Sigmoid colon (tissue), 7 donors: ENCODE data around the gene SYNGR4. TPM values are rescaled to one million over a fixed set of nuclear protein-coding genes. Genes with fewer than 3 reads are reported as not detected.
A peak's percentile ranks its signal among the peaks of the same experiment; 100 is the strongest.

Source experiments
- DNase-seq: peaks from one replicate; pipeline ENCODE4 v3.0.0-alpha.2; 2019
- H3K27ac ChIP-seq, 4 donors: fragments of 200-600 bp; sonication (generic); one replicate each; pipeline ENCODE4 v1.5.1; 2016 to 2019; ENCODE audit warnings: mild to moderate bottlenecking in 1 of 4
- H3K27me3 ChIP-seq, 3 donors: fragments of 200-600 bp; sonication (generic); one replicate each; pipeline ENCODE4 v1.5.1; 2019; ENCODE audit warnings: mild to moderate bottlenecking in 1 of 3
- H3K36me3 ChIP-seq, 4 donors: fragments of 200-600 bp; sonication (generic); one replicate each; pipeline ENCODE4 v1.5.1; 2016 to 2019
- H3K4me1 ChIP-seq, 4 donors: fragments of 200-600 bp; sonication (generic); one replicate each; pipeline ENCODE4 v1.5.1; 2017 to 2019
- H3K4me3 ChIP-seq, 4 donors: fragments of 200-600 bp; sonication (generic); one replicate each; pipeline ENCODE4 v1.5.1; 2017 to 2019; ENCODE audit warnings: mild to moderate bottlenecking in 2 of 4, moderate library complexity in 1 of 4
- H3K9me3 ChIP-seq, 4 donors: fragments of 200-600 bp in 3 of 4; sonication (generic) in 3 of 4; one replicate each; pipeline versions ENCODE4 v1.5.1 to v1.6.1; 2013 to 2019
- EP300 ChIP-seq, 4 donors: sonication (generic); formaldehyde crosslinking; IDR thresholded peaks; one replicate each; pipeline ENCODE4 v1.6.1; 2017; ENCODE audit warnings: antibody characterized with exemption in 4 of 4
- POLR2A ChIP-seq, 2 donors: fragments of 450-650 bp; IDR thresholded peaks; one replicate each; pipeline ENCODE4 v1.6.1; 2016; ENCODE audit warnings: antibody characterized with exemption in 2 of 2, mild to moderate bottlenecking in 2 of 2, moderate library complexity in 2 of 2
- POLR2AphosphoS5 ChIP-seq, 4 donors: sonication (generic); formaldehyde crosslinking; IDR thresholded peaks; one replicate each; pipeline ENCODE4 v1.6.1; 2017; ENCODE audit warnings: antibody characterized with exemption in 4 of 4
- WGBS, 2 donors: extraction: QIAGEN DNeasy Blood & Tissue Kit; methylation state at CpG; one replicate each; pipeline ENCODE4 v1.1.7; 2013; 5-methylcytosine and 5-hydroxymethylcytosine counted together
- intact Hi-C: fragments of 100-400 bp; cut with DNase I; formaldehyde crosslinking; loops from one replicate; pipeline ENCODE4 v1.15.1; 2023
- polyA plus RNA-seq, 3 donors: library from polyadenylated mRNA; stranded (reverse); fragments of 200-250 nt; gene quantifications; one replicate each; pipeline ENCODE4 v1.2.3, GENCODE V29; 2013
- total RNA-seq, 4 donors: library from RNA; depleted of rRNA; stranded (reverse); fragments of >200 nt; gene quantifications; one replicate each; pipeline ENCODE4 v1.1.0, GENCODE V29; 2016
- TF ChIP-seq, protein P1 (sequence below), 4 experiments: fragments of 450-650 bp in 3 of 4; fragments of 200-600 bp in 1 of 4; IDR thresholded peaks; one replicate each; pipeline ENCODE4 v1.5.1; 2016 to 2019; ENCODE audit warnings: antibody characterized with exemption in 4 of 4, mild to moderate bottlenecking in 3 of 4, moderate library complexity in 2 of 4
- donor health status: healthy with polysubstance abuse.
- donor health status: Bipolar disorder and iron deficiency.
- donor health status: healthy.

SYNGR4 gene
- total and polyA plus RNA-seq, 7 donors: 0.25 TPM; not detected in 6

DNA sequence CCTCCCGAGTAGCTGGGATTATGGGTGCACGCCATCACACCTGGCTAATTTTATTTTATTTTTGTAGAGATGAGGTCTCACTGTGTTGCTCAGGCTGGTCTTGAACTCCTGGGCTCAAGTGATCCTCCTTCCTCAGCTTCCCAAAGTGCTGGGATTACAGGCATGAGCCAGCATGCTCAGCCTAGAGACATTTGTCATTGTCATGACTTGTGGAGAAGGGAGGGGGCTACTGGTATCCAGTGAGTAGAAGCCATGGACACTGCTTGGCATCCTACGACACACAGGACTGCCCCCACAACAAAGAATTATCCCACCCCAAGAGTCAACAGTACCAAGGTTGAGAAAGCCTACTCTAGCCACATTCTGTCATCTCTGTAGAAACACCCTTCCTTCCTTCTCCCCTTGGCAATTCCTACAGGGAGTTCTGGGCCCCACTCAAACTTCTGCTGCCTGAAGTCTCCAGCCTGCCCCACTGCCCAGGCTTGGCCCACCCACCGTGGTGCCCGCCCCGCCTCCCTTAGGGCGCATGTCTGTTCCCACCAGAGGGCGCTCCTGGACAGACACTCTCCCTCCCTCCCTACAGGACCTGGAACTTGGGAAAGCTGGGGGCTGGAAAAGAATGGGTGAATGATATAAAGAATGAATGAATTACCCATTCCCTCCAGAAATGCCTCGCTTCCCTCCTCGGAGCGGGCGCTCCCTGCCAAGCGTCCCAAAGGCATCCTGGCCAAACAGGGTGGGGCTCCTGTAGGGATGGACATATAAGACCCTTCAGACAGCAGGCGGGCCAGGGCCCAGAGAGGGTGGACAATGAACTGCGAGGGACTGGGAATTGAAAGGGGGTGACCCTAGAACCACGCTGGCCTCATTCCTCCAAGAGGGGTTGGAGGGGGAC, 44.3 kb upstream of the SYNGR4 start:
- 21 to 44% methylated on average over 16 of the region's 16 CpGs for WGBS, 2 donors
- peak; percentile 90 for DNase-seq

DNA sequence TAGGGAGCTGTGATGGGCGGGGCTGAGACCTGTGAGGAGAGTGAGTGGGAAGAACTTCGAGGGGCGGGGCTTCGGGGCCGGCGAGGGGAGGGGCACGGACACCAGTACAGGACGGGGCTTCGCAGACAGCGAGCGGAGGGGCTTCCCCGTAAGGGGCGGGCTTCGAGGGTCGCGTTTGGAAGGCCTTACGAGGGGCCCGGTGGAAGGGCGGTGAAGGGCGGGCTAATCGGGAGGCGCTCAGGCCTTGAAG, 42.9 kb upstream of the SYNGR4 start:
- TF ChIP-seq, protein P1, sequence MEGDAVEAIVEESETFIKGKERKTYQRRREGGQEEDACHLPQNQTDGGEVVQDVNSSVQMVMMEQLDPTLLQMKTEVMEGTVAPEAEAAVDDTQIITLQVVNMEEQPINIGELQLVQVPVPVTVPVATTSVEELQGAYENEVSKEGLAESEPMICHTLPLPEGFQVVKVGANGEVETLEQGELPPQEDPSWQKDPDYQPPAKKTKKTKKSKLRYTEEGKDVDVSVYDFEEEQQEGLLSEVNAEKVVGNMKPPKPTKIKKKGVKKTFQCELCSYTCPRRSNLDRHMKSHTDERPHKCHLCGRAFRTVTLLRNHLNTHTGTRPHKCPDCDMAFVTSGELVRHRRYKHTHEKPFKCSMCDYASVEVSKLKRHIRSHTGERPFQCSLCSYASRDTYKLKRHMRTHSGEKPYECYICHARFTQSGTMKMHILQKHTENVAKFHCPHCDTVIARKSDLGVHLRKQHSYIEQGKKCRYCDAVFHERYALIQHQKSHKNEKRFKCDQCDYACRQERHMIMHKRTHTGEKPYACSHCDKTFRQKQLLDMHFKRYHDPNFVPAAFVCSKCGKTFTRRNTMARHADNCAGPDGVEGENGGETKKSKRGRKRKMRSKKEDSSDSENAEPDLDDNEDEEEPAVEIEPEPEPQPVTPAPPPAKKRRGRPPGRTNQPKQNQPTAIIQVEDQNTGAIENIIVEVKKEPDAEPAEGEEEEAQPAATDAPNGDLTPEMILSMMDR (IDR thresholded peaks at IDR 0.05): no peak
- peak in 1 of 2 donors; percentile 30 for TF ChIP-seq POLR2A (IDR thresholded peaks at IDR 0.05)
- TF ChIP-seq POLR2AphosphoS5 (IDR thresholded peaks at IDR 0.05): peak; percentile 3 to 61 (median 34)
- H3K36me3 ChIP-seq: no peaks in the 10 kb centered on the region
- peak overlapping the region; percentile 31 to 65 (median 49) for H3K4me3 ChIP-seq
- intact Hi-C loops: loop anchor here (10.0 kb wide), 1 partner anchor 554 kb away; the partner anchor contains the start of gene PPP1R15A
- H3K9me3 ChIP-seq: no peaks in the 10 kb centered on the region
- H3K27ac ChIP-seq: peak overlapping the region; percentile 90 to 98 (median 98)
- peak; percentile 99 for DNase-seq
- no peaks in the 10 kb centered on the region for H3K27me3 ChIP-seq
- WGBS, 2 donors: 1% methylated on average over 22 of the region's 22 CpGs
- H3K4me1 ChIP-seq: peaks cover 0 to 43% (median 41%) of the 10 kb centered on the region in 4 donors

More for the DNA sequence above, 44.3 kb upstream of the SYNGR4 start:
- intact Hi-C loops: loop anchor here (1.0 to 10.0 kb wide), 2 partner anchors 13 to 555 kb away; partner anchors contain the start of gene PPP1R15A
- no peaks in the 10 kb centered on the region for H3K27me3 ChIP-seq
- peaks cover 0 to 34% (median 32%) of the 10 kb centered on the region in 4 donors for H3K4me1 ChIP-seq
- peak overlapping the region; percentile 90 to 98 (median 98) for H3K27ac ChIP-seq
- TF ChIP-seq, protein P1 (IDR thresholded peaks at IDR 0.05): peak in 3 of 4 experiments; percentile 58 to 83 (median 77)
- TF ChIP-seq POLR2AphosphoS5 (IDR thresholded peaks at IDR 0.05) (peak in 2 of 4 donors; percentile 19 to 27), POLR2A (IDR thresholded peaks at IDR 0.05) (no peak)
- H3K9me3 ChIP-seq: no peaks in the 10 kb centered on the region
- no peaks in the 10 kb centered on the region for H3K36me3 ChIP-seq
- H3K4me3 ChIP-seq: no peak overlapping the region

DNA sequence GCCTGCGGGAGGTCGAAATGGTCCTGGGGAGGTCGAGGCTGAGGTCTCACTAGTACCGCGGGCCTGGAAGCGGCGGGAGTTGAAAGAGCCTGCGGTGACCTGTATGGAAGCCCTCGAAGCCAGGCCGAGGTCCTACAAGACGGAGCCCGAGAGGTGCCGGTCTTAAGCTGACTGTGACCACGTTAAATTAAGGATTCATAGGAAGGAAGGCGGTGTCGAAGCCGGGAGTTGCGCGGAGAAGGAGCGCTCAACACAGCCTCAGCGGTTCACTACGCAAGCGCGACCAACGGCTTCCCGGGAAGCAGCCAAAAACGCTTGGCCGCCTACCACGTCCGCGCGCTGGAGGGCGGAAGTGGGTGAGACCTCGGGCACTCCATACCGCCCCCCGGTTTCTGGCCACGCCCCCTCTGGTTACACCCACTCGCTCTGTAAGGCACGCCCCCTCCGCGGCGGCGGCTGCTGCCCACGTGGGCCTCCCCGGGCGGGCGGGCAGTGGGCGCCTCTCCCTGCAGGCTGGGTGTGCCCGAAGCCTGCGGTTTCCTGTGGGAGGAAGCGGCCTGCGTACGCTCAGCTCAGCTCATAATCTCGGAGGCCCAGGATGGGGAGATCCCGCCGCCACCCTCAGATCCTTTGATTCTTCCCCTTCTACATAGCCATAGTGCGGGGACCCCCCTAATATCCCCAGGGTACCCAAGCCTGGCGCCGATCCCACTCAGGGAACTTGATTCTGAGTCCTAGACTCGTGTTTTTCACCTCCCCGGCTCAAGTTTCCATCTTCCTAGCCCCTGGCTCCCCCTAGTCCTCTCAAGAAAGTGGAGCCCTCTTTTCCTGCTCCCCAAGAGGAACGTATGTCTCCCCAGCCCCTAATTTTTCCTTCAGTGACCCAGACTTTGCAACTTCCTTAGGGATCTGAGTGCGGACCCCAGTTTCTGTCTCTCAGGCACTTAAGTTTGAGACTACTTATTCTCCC, 42.3 kb upstream of the SYNGR4 start:
- peaks cover 0 to 49% (median 48%) of the 10 kb centered on the region in 4 donors for H3K4me1 ChIP-seq
- intact Hi-C loops: loop anchor here (1.0 to 10.0 kb wide), 3 partner anchors 41 to 553 kb away; partner anchors contain the start of genes KDELR1, PPP1R15A and TMEM143
- no peaks in the 10 kb centered on the region for H3K9me3 ChIP-seq
- TF ChIP-seq EP300 (IDR thresholded peaks at IDR 0.05) (no peak), POLR2AphosphoS5 (IDR thresholded peaks at IDR 0.05) (peak; percentile 77 to 89 (median 86)), POLR2A (IDR thresholded peaks at IDR 0.05) (peak; percentile 29 to 63)
- TF ChIP-seq, protein P1 (IDR thresholded peaks at IDR 0.05): no peak
- DNase-seq: peak; percentile 100
- peak overlapping the region; percentile 90 to 98 (median 98) for H3K27ac ChIP-seq
- peak overlapping the region; percentile 31 to 65 (median 49) for H3K4me3 ChIP-seq
- no peaks in the 10 kb centered on the region for H3K36me3 ChIP-seq
- 1 to 2% methylated on average over 63 of the region's 63 CpGs for WGBS, 2 donors
- H3K27me3 ChIP-seq: no peaks in the 10 kb centered on the region

DNA sequence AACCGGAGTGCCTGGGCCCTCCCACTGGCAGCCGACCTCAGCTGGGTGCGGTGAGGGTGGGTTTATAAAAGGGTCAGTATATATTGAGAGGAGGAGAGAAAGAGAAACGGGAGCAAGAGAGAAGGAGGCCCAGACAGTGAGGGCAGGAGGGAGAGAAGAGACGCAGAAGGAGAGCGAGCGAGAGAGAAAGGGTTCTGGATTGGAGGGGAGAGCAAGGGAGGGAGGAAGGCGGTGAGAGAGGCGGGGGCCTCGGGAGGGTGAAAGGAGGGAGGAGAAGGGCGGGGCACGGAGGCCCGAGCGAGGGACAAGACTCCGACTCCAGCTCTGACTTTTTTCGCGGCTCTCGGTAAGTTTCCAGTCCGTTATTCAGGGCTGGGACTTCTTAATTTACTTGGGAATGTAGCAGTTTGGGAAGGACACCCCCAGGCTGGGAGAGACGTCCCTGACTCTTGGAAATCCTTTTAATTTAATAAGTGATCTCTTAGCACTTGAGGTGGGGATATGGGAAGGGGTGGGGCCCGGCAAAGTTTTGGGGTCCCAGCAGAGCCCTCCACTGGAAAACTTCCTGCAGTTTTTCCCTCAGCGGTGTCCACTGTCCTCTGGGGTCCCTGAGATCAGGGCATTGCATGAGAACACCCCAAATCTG, 38.8 kb upstream of the SYNGR4 start, which contains the start of gene EMP3:
Gene EMP3, plus strand, starts transcription at position 288 of the 646 bp plus-strand sequence. CDS start 1,293 bp downstream, outside the sequence.
- peak; percentile 95 for DNase-seq
- H3K27ac ChIP-seq: peak within 1 kb of the TSS; percentile 88 to 98 (median 94)
- intact Hi-C loops: loop anchor here (5.0 to 10.0 kb wide), 2 partner anchors 142 to 549 kb away; partner anchors contain the start of genes CYTH2 and PPP1R15A
- H3K4me3 ChIP-seq: peak within 1 kb of the TSS; percentile 55 to 79 (median 67)
- H3K27me3 ChIP-seq: no peaks in the 10 kb centered on the region
- H3K4me1 ChIP-seq: peaks cover 0 to 74% (median 65%) of the 10 kb centered on the region in 4 donors
- TF ChIP-seq, protein P1 (IDR thresholded peaks at IDR 0.05): no peak
- TF ChIP-seq POLR2A (IDR thresholded peaks at IDR 0.05) (peak; percentile 75 to 87), EP300 (IDR thresholded peaks at IDR 0.05) (no peak), POLR2AphosphoS5 (IDR thresholded peaks at IDR 0.05) (peak; percentile 84 to 96 (median 90))
- peaks cover 0 to 22% (median 3%) of the 10 kb centered on the region in 4 donors for H3K36me3 ChIP-seq
- WGBS, 2 donors: 1% methylated on average over 22 of the region's 22 CpGs
- no peaks in the 10 kb centered on the region for H3K9me3 ChIP-seq
